GM18909 (cell line): Measurements from ENCODE around the gene JMJD4.
"Not testable (repeated sequence)": the region's sequence is repeated elsewhere in the genome, so short reads cannot be mapped to it uniquely, and the experiment has no call there.

Experiments
- ATAC-seq: cut with Tn5 transposase; IDR thresholded peaks from one replicate; pipeline ENCODE4 v1.9.1; 2021; ENCODE audit warnings: mild to moderate bottlenecking; ENCODE audit not compliant: unreplicated experiment, poor library complexity

JMJD4 gene

GRCh38 chr1:227707846-227708245 is 27.3 kb downstream of the JMJD4 start:
- no peak for ATAC-seq

GRCh38 chr1:227701631-227702030 is 33.5 kb downstream of the JMJD4 start:
- not testable (repeated sequence) for ATAC-seq

GRCh38 chr1:227697321-227697864 is 37.7 kb downstream of the JMJD4 start:
- ATAC-seq = no peak

GRCh38 chr1:227685807-227686206 is 49.3 kb downstream of the JMJD4 start:
- ATAC-seq = no peak
